CD4-positive, alpha-beta T cell treated with Interleukin-15 for 4 hours (primary cell): ENCODE results near the gene GNLY.

Experiments used
- DNase-seq: peaks from one replicate; pipeline ENCODE4 v3.0.0-alpha.2; 2020; ENCODE audit warnings: low spot score

Gene GNLY

GRCh38 chr2:85728883-85729824 lies 35.0 kb downstream of the GNLY start:
- DNase-seq = peak; percentile 64

DNA sequence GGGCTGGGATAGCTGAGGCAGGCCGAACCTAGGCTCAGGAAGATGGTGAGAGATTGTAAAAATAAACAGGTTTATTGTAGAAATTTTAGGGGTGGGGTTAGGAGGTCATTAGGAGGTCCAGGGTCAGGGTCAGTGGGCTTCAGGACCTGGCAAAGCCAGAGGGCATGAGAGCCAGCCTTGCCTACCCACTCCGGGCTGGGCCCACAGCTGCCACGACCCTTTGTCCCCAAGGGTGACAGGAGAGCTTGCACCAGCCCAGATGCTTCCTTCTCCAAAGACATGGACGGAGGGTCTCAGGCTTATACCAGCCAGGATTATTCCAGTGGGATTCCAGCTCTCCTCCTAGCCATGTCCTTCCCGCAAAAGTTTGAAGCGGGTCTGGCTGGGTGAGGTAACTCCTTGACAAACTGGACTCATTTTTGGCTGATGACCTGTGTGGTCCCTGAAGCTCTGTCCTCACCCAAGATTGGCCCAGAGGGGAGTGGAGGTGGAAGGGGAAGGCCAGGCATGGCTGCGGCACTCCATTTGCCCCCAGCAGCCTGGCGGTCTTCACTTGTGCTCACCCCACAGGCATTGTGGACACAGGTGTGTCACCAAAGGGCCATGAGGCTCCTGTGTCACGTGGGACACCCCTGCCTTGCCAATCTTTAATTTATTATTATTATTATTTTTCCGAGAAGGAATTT lies 35.8 kb downstream of the GNLY start:
- no peak for DNase-seq

GRCh38 chr2:85730686-85731230 lies 36.6 kb downstream of the GNLY start:
- no peak for DNase-seq

DNA sequence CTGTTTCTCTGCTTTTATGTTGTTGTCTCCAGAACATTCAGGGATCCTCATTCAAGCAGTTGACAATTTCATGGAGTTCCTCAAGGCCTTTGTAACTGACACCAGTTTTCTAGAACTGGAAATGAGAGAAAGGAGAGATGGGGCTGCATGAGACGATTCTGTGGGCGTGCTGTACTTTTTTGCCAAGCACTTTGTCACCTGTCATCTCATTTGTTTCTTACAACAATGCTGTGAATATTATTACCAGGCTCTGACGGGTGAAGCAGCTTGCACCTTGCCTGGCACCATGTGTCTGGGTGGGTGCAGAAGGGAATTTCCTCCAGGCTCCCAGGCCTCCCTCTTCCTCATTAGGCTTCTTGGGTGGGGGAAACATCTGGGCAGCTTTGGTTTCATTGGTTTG lies 37.4 kb downstream of the GNLY start:
- no peak for DNase-seq

DNA sequence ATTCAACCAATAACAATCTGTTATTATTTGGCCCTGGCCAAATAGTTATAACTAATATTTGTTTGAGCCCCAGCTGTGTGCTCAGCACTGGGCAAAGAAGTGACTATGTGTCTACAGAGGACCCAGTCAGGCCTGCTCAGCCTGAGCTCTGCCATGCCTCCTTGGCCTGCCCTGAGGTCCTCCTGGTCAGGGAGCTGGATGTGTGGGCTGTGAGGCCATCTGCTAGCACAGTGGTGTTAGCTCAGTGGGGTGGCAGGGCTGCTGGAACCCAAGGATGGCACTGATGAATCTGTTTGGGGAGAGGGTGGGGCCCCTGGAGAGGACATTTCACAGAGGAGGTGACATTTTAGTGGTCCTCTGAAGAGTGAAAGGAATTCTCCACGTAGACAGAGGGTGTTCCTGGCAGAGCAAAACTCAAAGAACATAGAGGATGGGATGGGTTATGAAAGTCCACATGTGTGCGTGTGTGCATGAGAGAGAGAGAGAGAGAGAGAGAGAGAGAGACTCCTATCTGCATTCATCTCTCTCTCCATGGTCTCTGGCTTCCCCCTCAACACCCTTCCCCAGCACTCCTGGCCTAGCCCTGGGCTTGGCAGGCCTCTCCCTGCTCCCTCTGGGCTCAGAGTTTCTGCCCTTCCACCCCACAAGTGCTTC lies 38.4 kb downstream of the GNLY start:
- DNase-seq = no peak

DNA sequence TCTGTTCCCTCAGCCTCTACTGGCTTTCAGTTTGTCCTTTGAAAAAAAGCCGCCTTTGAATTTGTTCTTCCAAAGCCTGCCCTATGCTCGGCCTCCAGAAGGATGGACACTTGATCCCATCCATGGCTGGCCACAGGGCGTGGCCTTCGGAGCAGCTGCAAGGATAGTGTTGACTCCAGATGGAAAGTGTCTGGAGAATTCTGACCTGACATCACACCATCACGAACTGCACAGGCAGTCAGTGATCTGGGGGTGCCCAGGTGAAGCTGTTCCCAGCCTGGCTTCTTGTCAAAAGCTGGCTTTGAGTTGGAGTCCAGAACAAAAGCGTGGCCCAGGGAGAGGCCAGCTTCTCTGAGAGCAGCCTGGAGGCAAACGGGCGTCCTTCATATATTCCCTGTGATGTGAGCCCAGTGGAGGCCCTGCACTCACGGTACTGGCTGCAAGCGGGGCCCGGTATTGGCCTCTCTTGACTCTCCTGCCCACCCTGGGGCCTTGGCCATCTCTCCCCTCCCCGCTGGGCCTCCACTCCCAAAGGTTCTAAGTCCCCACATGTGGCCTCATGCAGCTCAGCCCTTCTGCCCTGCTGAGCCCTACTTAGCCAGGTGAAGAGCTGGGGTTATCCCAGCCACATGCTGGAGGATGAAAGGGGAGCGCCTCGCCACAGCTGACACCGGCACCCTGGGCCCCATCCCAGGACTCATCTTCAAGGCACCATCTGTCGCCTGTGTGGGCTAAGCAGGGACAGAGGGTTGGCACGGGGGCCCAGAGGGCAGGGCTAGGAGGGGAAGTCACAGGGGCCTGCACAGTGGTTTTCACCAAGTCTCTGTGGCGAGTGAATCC lies 39.2 kb downstream of the GNLY start:
- DNase-seq = no peak

DNA sequence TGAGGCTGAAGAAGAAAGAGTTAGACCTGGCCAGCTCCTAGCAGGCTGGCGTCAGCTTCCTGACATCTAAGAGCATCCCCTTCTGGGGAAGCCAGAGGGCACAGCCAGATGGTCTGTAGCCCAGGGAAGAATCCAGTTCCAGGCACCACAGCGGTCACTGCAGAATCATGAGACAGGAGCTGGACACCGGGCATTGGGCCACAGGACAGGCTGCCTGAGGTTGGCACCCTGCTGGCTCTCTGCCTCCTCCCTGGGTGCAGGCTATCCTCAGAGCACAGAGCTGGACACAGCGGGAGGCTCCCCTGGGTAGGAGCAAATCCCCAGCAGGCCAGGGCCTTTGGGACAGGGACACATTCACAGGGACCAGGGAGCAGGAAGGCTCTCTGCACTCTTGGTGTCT lies 39.9 kb downstream of the GNLY start:
- DNase-seq = no peak

DNA sequence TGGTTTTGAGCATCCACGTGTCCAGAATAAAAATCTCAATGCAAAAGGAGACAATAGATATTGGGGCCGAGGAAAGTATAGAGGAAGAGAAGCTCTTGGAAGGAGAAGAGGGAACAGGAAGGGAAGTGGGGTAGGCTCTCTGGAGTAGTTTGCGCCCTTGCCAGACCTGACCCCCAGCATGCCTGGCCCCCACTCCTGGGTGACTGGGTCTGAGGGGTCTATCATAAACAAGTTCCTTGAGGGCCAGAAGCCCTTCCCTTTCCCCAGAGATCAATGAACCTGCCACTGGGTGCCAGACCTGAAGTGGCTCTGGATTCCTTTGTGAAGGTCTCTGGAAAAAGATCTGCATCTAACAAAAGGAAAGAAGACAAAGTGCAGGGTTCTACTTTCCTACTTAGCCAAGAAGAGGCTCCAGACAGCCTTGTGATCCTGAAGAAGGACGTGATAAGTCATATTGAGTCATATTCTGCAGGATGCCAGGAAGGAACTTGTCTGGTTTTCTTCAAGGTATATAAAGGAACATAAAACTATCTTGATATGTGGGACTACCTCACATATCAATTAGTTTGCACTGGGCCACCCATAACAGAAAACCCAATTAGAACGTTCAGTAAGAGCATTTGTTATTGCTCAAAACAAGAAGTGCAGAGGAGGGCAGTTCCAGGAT lies 40.9 kb downstream of the GNLY start:
- DNase-seq = no peak

DNA sequence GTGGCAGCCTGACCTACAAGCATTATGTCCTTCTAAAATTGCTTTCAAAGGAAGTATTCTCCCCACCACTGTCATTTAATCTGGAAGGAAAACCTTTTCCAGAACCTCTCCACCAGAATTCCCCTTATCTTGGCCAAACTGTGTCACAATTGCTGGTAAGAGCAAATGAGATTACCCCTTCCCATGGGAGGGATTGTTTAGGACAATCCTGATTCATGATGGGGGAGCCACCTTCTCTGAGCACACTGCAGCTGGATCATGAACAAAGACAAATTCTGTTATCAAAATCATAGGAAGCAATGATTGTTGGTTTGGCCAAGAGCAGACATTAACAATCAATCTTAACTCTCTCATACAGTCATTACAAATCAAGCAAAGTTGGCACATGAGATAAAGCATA lies 41.5 kb downstream of the GNLY start:
- no peak for DNase-seq

DNA sequence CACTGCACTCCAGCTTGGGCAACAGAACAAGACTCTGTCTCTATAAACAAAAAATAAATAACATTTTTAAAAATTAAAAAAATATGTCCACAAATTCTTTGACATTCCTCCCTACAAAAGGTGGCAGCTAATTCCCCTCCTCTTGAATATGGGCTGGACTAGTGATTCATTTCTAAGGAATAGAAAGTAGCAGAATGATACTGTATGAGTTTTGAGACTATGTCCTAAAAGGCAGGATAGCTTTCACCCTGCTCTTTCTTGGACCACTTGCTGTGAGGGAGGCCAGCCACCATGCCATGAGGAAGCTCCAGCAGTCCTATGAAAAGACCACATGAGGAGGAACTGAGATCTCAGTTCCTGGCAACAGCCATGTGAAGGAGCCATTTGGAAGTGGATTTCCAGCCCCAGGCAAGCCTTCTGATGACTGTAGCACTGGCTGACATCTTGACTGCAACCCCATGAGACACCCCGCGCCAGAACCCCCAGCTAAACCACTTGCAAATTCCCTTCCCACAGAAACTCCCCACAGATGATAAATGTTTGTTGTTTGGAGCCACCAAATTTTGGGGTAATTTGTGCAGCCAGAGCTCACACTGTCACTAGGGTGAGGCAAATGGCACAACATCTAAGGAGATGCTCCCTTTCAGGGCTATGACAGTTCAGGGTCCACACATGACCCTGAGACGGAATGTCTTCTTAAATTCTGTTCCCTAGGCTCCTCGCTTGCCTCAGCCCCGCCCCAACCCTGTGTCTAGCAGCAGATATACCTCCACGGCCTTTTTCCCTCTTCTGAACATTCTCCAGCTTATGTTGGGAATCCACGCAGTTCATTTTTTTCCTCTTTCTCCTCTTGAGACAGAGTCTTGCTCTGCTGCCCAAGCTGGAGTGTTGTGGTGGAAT lies 42.5 kb downstream of the GNLY start:
- no peak for DNase-seq

DNA sequence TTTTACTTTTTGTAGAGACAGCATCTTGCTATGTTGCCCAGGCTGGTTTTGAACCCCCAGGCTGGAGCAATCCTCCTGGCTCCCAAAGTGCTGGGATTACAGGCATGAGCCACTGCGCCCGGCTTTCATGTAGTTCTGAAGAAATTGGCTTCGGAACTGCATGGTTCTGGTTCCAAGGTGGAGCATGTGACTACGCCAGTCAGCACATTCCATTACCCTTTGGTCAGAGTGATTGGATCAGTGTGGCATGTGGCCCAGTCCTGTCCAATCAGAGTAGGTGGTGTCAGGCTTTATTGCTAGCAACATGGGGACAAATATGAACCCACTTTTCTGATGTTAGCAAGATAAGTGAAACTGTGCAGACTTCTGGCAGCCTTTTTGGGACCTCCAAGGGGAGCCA lies 43.3 kb downstream of the GNLY start:
- no peak for DNase-seq

- no peak for DNase-seq
These were observed 43.8 kb downstream of the GNLY start for GRCh38 chr2:85737961-85738360.

DNA sequence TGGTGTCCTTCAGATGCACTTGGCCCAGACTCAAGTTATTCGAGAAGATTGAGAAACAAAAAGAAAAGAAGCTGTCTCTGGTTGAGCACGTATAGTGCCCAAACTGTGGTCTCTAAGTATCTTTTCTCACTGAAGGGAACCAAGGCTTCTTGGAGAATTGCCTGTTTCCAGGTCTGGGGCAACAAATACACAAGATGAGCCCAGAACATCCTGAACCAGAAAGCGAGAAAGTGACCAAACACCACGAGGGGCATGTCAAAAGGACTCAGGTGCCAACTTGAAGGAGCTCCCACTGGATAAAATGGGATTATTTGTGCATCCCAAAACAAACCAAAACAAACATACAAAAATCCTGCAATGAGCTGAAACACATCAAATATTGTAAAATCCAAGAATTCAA lies 46.0 kb downstream of the GNLY start:
- no peak for DNase-seq

GRCh38 chr2:85741211-85741832 lies 47.2 kb downstream of the GNLY start:
- no peak for DNase-seq

DNA sequence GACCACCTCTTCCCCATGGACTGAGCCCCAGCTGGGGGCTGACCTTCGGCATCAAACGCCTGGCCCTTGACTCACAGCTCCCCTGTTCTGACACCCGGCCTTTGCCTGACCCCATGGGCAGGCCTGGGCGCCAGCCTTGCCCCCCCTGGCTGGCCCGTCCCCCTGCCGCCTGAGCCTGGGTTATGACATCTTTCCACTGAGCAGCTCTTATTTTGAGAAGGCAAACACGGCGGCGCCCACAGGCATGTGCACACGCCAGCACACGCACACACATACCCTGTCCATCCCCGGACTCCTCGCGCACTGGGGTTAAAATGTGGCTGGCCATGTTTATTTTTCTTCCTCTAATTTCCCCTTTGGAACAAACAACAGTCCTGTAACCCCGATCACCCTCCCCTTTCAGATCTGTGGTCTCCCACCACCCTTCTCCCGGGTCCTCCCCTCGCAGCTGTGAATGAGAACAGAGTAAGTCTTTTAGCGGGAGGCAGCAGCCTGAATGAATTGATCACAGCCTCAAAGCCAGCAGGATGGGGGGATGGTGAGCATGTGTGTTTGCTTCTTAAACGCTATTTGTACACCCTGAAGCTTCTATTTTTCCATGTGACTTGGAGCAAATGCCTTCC lies 47.8 kb downstream of the GNLY start:
- no peak for DNase-seq

- no peak for DNase-seq
These were observed 49.3 kb downstream of the GNLY start for GRCh38 chr2:85743304-85743978.

GRCh38 chr2:85744055-85744454 lies 49.9 kb downstream of the GNLY start:
- no peak for DNase-seq

- no peak for DNase-seq
These were observed 50.8 kb downstream of the GNLY start for GRCh38 chr2:85744741-85745601.
